AG04450 (cell line): Measurements from ENCODE around the gene SLC24A3. TPM values are rescaled to one million over a fixed set of nuclear protein-coding genes. Genes with fewer than 3 reads are reported as not detected.

ENCODE experiments used
- CTCF ChIA-PET: fragments of 300-600, 350-600 bp; formaldehyde crosslinking; extraction: SDS; loops from one replicate; lab custom pipeline; 2022; ENCODE audit warnings: antibody characterized with exemption, inconsistent platforms; lab: Charles Lee
- POLR2A ChIA-PET: fragments of 350-600 bp; formaldehyde crosslinking; extraction: SDS; loops from one replicate; lab custom pipeline; 2021; ENCODE audit warnings: antibody characterized with exemption, inconsistent platforms; lab: Yijun Ruan, JAX
- DNase-seq: peaks from one replicate; pipeline ENCODE4 v3.0.0-alpha.2; 2011; ENCODE audit warnings: low read depth, low spot score
- H3K27ac ChIP-seq: one replicate; pipeline ENCODE4 v1.5.1; 2012; ENCODE audit warnings: low read depth, low read length, control low read depth
- H3K27me3 ChIP-seq: one replicate; pipeline ENCODE4 v1.6.0; 2012; ENCODE audit warnings: low read length; ENCODE audit not compliant: control insufficient read depth, insufficient read depth
- H3K4me3 ChIP-seq: 2 replicates; pipeline ENCODE4 v1.5.1; 2011; ENCODE audit warnings: mild to moderate bottlenecking, low read depth, low read length, control low read depth
- H3K9me3 ChIP-seq: 2 replicates; pipeline ENCODE4 v1.5.1; 2012; ENCODE audit warnings: low read length; ENCODE audit not compliant: control insufficient read depth, insufficient read depth
- CTCF ChIP-seq: IDR thresholded peaks from 2 replicates; pipeline ENCODE4 v1.5.1; 2011; ENCODE audit warnings: low read depth, low read length, control low read depth, inconsistent platforms
- polyA plus RNA-seq: library from polyadenylated mRNA; depleted of rRNA; stranded (reverse); fragments of >200 nt; gene quantifications from 2 replicates; pipeline ENCODE4 v1.2.3, GENCODE V29; 2011

Gene SLC24A3
- polyA plus RNA-seq, 1 experiment: not detected

GRCh38 chr20:19683188-19683587 is 470.7 kb downstream of the SLC24A3 start:
- POLR2A ChIA-PET: no interaction called here

GRCh38 chr20:19683822-19684221 is 471.4 kb downstream of the SLC24A3 start:
- ChIA-PET CTCF (no interaction called here), POLR2A (no interaction called here)
- H3K9me3 ChIP-seq: 0 out of 2 replicates have a peak, but pooled peaks cover 3% of the 10 kb centered on the region
- no peak overlapping the region for H3K27ac ChIP-seq
- peaks cover 22% of the 10 kb centered on the region for H3K27me3 ChIP-seq
- no peak for DNase-seq
- no peak overlapping the region for H3K4me3 ChIP-seq
- TF ChIP-seq CTCF: no peak

More at GRCh38 chr20:19683188-19683587, 470.7 kb downstream of the SLC24A3 start:
- H3K27me3 ChIP-seq: peaks cover 22% of the 10 kb centered on the region
- H3K4me3 ChIP-seq: no peak overlapping the region
- no peak for TF ChIP-seq CTCF
- H3K27ac ChIP-seq: no peak overlapping the region
- no peak for DNase-seq
- 0 out of 2 replicates have a peak, but pooled peaks cover 3% of the 10 kb centered on the region for H3K9me3 ChIP-seq
- CTCF ChIA-PET: no interaction called here

GRCh38 chr20:19688031-19688806 is 475.8 kb downstream of the SLC24A3 start:
- DNase-seq: peak; percentile 76
- peak; percentile 81 for TF ChIP-seq CTCF
- Histone ChIP-seq H3K9me3 (0 out of 2 replicates have a peak, but pooled peaks cover 3% of the 10 kb centered on the region), H3K27me3 (peaks cover 8% of the 10 kb centered on the region), H3K27ac (no peak overlapping the region), H3K4me3 (no peak overlapping the region)
- POLR2A ChIA-PET: no interaction called here
- CTCF ChIA-PET: interaction anchor here (0.6 to 3.3 kb wide), 3 partner anchors 97 to 849 kb away, joined by 3 to 15 read pairs (median 5); no protein-coding TSS in a partner anchor

- no peak for DNase-seq
- Histone ChIP-seq H3K9me3 (0 out of 2 replicates have a peak, but pooled peaks cover 3% of the 10 kb centered on the region), H3K27me3 (no peaks in the 10 kb centered on the region)
Observed at GRCh38 chr20:19690462-19690861, 478.0 kb downstream of the SLC24A3 start.

More at GRCh38 chr20:19690462-19690861, 478.0 kb downstream of the SLC24A3 start:
- ChIA-PET POLR2A (no interaction called here), CTCF (interaction anchor here (1.1 to 1.9 kb wide), 3 partner anchors 197 to 363 kb away, joined by 3 to 9 read pairs (median 5); no protein-coding TSS in a partner anchor)
- TF ChIP-seq CTCF: no peak
- H3K4me3 ChIP-seq: no peak overlapping the region
- no peak overlapping the region for H3K27ac ChIP-seq
